Right lobe of liver (tissue), 6 donors: Measurements from ENCODE around the gene ROR2. TPM values are rescaled to one million over a fixed set of nuclear protein-coding genes. Genes with fewer than 3 reads are reported as not detected.

ENCODE experiments used
- ATAC-seq, 4 donors: fragments of 200-7000 bp; cut with Tn5 transposase; one replicate each; pipeline ENCODE4 v1.9.1; 2020; ENCODE audit warnings: mild to moderate bottlenecking in 4 of 4, moderate library complexity in 4 of 4
- DNase-seq, 3 donors: peaks; one replicate each; pipeline ENCODE4 v3.0.0-alpha.2; 2020
- H3K27ac ChIP-seq, 3 donors: fragments of 200-600 bp; one replicate each; pipeline ENCODE4 v1.8.0; 2022
- H3K27me3 ChIP-seq, 2 donors: fragments of 200-600 bp; one replicate each; pipeline ENCODE4 v1.8.0; 2022
- H3K36me3 ChIP-seq, 4 donors: fragments of 200-600 bp; sonication (generic) in 1 of 4; one replicate each; pipeline versions ENCODE4 v1.5.1 to v1.8.0; 2017 to 2022; ENCODE audit warnings: control low read depth in 1 of 4
- H3K4me1 ChIP-seq, 4 donors: fragments of 200-600 bp; sonication (generic) in 1 of 4; one replicate each; pipeline versions ENCODE4 v1.5.1 to v1.8.0; 2017 to 2022; ENCODE audit warnings: control low read depth in 1 of 4
- H3K4me3 ChIP-seq, 3 donors: fragments of 200-600 bp; one replicate each; pipeline ENCODE4 v1.8.0; 2022
- H3K9me3 ChIP-seq, 4 donors: fragments of 200-600 bp; sonication (generic) in 1 of 4; one replicate each; pipeline versions ENCODE4 v1.5.1 to v1.8.0; 2017 to 2022; ENCODE audit warnings: control low read depth in 1 of 4
- POLR2A ChIP-seq: fragments of 450-650 bp; IDR thresholded peaks from one replicate; pipeline ENCODE4 v1.6.1; 2017; ENCODE audit warnings: antibody characterized with exemption, mild to moderate bottlenecking
- WGBS: methylation state at CpG from one replicate; pipeline ENCODE4 v1.1.6; 2018; ENCODE audit warnings: low coverage, low lambda C conversion rate; ENCODE audit not compliant: insufficient coverage; ENCODE audit errors: missing lambda C conversion rate; 5-methylcytosine and 5-hydroxymethylcytosine counted together
- intact Hi-C, 2 donors: fragments of 100-400 bp; cut with DNase I; formaldehyde crosslinking; loops; one replicate each; pipeline versions ENCODE4 v1.11.2 to v1.14.1; 2022
- total RNA-seq, 6 experiments: library from RNA; depleted of rRNA in 2 of 6; stranded (reverse); fragments of >200 nt in 2 of 6; fragmentation: NEBNext Ultra II Directional in 3 of 6; extraction: Animal tissue kit (Norgen Biotek cat#: 25700) in 3 of 6; gene quantifications; one replicate each; pipeline versions ENCODE4 v1.1.0 to v1.2.4, GENCODE V29; 2016 to 2023
- TF ChIP-seq, protein P1 (sequence below), 4 donors: fragments of 200-600 bp in 3 of 4; fragments of 450-650 bp in 1 of 4; IDR thresholded peaks; one replicate each; pipeline versions ENCODE4 v1.5.1 to v1.8.0; 2016 to 2022; ENCODE audit warnings: antibody characterized with exemption in 4 of 4, mild to moderate bottlenecking in 2 of 4
- donor health status: DM: no; HTN: yes; CAD: no.
- donor health status: DM: no; HTN: no; CAD: no.
- donor health status: DM: no; HTN: no; CAD: no.
- donor health status: DM: no; HTN: yes; CAD: no.
- donor health status: DM: no; HTN: yes; CAD: no.

Gene ROR2
- total RNA-seq, 6 experiments from 2014 or later: 0.12 to 1.2 (median 0.49) TPM; not detected in 1

DNA sequence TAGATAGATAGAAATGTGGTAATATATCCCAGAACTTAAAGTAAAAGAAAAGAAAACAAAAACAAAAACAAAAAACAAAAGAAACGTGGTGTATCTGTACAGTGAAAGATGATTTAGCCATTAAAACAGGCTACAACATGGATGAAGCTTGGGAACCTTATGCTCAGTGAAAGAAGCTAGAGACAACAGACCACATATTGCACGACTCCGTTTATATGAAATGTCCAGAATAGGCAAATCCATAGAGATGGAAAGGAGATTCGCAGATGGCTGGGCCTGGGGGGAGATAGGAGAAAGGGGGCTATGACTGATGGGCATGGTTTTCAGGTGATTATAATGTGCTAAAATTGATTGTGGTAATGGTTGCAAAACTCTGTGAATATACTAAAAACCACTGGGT is 86.6 kb downstream of the ROR2 start:
- Histone ChIP-seq H3K4me3 (no peak overlapping the region), H3K9me3 (no peaks in the 10 kb centered on the region), H3K36me3 (no peaks in the 10 kb centered on the region), H3K27me3 (no peaks in the 10 kb centered on the region), H3K27ac (no peak overlapping the region), H3K4me1 (no peaks in the 10 kb centered on the region)
- WGBS: 35% methylated on average over 3 of the region's 4 CpGs
- DNase-seq (no peak), ATAC-seq (no peak)
- TF ChIP-seq POLR2A: no peak
- TF ChIP-seq, protein P1, sequence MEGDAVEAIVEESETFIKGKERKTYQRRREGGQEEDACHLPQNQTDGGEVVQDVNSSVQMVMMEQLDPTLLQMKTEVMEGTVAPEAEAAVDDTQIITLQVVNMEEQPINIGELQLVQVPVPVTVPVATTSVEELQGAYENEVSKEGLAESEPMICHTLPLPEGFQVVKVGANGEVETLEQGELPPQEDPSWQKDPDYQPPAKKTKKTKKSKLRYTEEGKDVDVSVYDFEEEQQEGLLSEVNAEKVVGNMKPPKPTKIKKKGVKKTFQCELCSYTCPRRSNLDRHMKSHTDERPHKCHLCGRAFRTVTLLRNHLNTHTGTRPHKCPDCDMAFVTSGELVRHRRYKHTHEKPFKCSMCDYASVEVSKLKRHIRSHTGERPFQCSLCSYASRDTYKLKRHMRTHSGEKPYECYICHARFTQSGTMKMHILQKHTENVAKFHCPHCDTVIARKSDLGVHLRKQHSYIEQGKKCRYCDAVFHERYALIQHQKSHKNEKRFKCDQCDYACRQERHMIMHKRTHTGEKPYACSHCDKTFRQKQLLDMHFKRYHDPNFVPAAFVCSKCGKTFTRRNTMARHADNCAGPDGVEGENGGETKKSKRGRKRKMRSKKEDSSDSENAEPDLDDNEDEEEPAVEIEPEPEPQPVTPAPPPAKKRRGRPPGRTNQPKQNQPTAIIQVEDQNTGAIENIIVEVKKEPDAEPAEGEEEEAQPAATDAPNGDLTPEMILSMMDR (IDR thresholded peaks at IDR 0.05): no peak
- intact Hi-C loops: no loop called here

DNA sequence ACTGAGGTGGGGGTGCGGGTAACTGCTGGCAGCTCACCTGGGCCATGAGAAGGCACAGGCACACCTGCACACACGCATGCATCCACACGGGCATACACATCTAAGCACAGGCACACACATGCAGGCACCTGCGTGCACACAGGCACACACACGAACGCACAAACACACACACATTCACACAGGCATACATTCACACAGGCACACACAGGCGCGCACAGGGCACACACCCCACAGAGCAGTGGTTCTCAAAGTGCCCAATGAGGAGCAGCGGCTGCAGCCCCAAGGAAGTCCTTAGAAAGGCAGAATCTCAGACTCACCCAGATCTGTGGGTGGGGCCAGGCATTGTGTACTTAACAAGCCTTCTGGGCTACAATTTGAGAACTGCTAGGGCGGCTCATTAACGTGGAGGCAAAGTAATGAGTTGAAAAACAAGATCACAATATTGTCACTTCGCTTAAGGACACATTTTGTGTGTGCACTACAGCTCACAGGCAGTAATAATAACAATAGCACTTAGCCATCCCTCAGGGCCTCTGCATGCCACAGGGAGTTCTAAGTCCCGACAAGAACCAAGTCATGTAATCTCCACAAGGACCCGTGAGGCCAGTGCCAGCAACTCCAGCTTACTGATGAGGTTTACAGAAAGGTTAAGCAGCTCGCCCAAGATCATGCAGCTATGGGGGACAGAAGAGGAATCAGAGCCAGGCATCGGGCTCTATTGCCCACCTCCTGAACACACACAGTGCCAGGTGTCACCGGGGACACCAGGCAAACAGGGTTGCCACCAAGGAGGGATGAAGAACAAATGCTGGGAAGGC is 91.6 kb downstream of the ROR2 start:
- Histone ChIP-seq H3K4me1 (no peaks in the 10 kb centered on the region), H3K9me3 (no peaks in the 10 kb centered on the region), H3K36me3 (no peaks in the 10 kb centered on the region), H3K27me3 (no peaks in the 10 kb centered on the region), H3K4me3 (no peak overlapping the region), H3K27ac (no peak overlapping the region)
- intact Hi-C loops: no loop called here
- 64% methylated on average over 5 of the region's 17 CpGs for WGBS
- TF ChIP-seq POLR2A: no peak
- TF ChIP-seq, protein P1 (IDR thresholded peaks at IDR 0.05): no peak
- ATAC-seq (no peak), DNase-seq (no peak)

DNA sequence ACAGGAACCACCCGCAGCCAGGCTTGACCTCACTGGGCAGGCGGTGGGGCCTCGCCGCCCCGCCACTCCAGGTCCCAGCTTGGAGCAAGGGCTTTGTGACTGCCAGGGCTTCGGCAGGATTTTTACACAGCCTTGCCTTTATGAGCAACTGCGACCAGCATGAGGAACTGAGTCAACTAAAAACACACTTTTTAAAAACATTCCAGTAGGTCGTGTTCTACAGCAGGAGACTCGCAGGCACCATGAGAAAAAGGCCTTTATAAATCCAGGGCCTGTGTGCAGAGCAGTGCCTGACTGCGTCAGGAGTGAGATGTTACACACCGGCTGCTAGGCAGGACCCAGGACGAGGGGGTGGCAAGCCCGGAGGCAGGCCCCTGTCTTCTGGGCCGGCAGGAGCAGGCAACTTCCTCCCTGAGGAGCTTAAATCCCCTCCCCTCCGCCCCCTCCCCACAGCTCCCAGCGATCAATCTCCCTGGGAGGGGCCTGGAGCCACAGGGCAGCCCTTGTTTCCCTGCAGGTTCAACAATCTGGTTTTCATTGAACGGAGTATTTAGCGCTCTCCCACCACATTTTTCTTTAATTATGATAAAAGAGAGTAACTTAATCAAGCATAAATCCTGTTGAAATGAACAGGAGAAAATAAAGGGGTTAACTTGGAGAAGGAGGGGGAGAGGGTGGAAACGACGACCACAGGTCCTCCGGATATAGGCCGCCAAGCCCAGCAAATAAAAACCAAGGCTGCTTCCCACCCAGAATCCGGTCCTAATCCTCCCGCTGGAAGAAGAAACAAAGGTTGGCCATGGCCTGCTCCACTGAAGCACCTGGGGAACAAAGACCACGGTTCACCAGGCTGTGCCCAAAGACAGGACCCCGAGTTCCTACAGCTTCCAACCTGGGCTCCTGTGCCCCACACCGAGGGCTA is 92.5 kb downstream of the ROR2 start:
- H3K27ac ChIP-seq: no peak overlapping the region
- intact Hi-C loops: no loop called here
- no peak overlapping the region for H3K4me3 ChIP-seq
- H3K27me3 ChIP-seq: no peaks in the 10 kb centered on the region
- ATAC-seq: no peak
- TF ChIP-seq POLR2A: no peak
- TF ChIP-seq, protein P1 (IDR thresholded peaks at IDR 0.05): no peak
- H3K4me1 ChIP-seq: no peaks in the 10 kb centered on the region
- 44% methylated on average over 15 of the region's 27 CpGs for WGBS
- no peaks in the 10 kb centered on the region for H3K36me3 ChIP-seq
- no peak for DNase-seq
- no peaks in the 10 kb centered on the region for H3K9me3 ChIP-seq

DNA sequence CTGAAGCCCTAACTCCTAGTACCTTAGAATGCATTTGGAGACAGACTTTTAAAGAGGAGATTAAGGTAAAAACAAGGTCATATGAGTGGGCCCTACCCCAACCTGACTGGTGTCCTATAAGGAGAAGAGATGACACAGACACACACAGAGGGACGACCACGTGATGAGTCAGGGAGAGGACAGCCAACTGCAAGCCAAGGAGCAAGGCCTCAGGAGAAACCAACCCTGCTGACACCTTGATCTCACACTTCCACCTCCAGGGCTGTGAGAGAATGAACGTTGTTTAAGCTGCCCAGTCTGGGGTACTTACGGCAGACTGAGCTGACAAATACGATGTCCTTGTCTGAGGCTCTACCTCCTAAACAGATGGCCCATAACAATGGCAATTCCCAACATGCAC is 93.6 kb downstream of the ROR2 start:
- Histone ChIP-seq H3K4me1 (no peaks in the 10 kb centered on the region), H3K27ac (no peak overlapping the region), H3K36me3 (no peaks in the 10 kb centered on the region), H3K27me3 (no peaks in the 10 kb centered on the region), H3K4me3 (no peak overlapping the region), H3K9me3 (no peaks in the 10 kb centered on the region)
- ATAC-seq: no peak
- intact Hi-C loops: no loop called here
- no CpG with 5 or more reads among the region's 5 CpGs for WGBS
- TF ChIP-seq, protein P1 (IDR thresholded peaks at IDR 0.05): no peak
- no peak for TF ChIP-seq POLR2A
- no peak for DNase-seq
